Activated B cell treated with CpG ODN at 0.5 μM for 24 hours (primary cell): Measurements from ENCODE around the gene PRDM16. TPM values are rescaled to one million over a fixed set of nuclear protein-coding genes. Genes with fewer than 3 reads are reported as not detected.

ENCODE experiments used
- ATAC-seq: fragments of 200-7000 bp; cut with Tn5 transposase; one replicate; pipeline ENCODE4 v1.10.0; 2021; ENCODE audit warnings: low read depth, mild to moderate bottlenecking, moderate library complexity
- CTCF ChIA-PET: fragments of 350-600 bp; sonication (Branson Sonifier 250); formaldehyde crosslinking; loops from one replicate; lab custom pipeline; 2021; ENCODE audit warnings: antibody characterized with exemption; lab: Charles Lee
- POLR2A ChIA-PET: fragments of 350-600 bp; sonication (Branson Sonifier 250); formaldehyde crosslinking; loops from one replicate; lab custom pipeline; 2021; ENCODE audit warnings: antibody characterized with exemption; lab: Charles Lee
- DNase-seq: peaks from one replicate; pipeline ENCODE4 v3.0.0; 2022
- H3K27ac Mint-ChIP-seq: one replicate; pipeline ENCODE4 v1.8.0; 2020; ENCODE audit warnings: mixed read lengths
- H3K27me3 Mint-ChIP-seq: one replicate; pipeline ENCODE4 v1.8.0; 2021; ENCODE audit warnings: mixed read lengths
- H3K36me3 Mint-ChIP-seq: one replicate; pipeline ENCODE4 v1.8.0; 2021; ENCODE audit warnings: low read depth, mixed read lengths
- H3K4me1 Mint-ChIP-seq: one replicate; pipeline ENCODE4 v1.8.0; 2021; ENCODE audit warnings: mixed read lengths
- H3K4me3 Mint-ChIP-seq: one replicate; pipeline ENCODE4 v1.8.0; 2020; ENCODE audit warnings: mild to moderate bottlenecking, mixed read lengths
- H3K9me3 Mint-ChIP-seq: one replicate; pipeline ENCODE4 v1.8.0; 2020; ENCODE audit warnings: mixed read lengths
- intact Hi-C: fragments of 100-400 bp; cut with micrococcal nuclease; formaldehyde crosslinking; loops from one replicate; pipeline ENCODE4 v1.15.1; 2024
- total RNA-seq: library from RNA; stranded (reverse); gene quantifications from 2 replicates; pipeline ENCODE4 v1.2.3, GENCODE V29; 2022
- TF ChIP-seq, protein P1 (sequence below): fragments of 200-600 bp; IDR thresholded peaks from one replicate; pipeline ENCODE4 v1.8.0; 2022; ENCODE audit warnings: antibody characterized with exemption, mild to moderate bottlenecking

The PRDM16 gene
- total RNA-seq, 1 donor from 2014 or later, result not detected

DNA sequence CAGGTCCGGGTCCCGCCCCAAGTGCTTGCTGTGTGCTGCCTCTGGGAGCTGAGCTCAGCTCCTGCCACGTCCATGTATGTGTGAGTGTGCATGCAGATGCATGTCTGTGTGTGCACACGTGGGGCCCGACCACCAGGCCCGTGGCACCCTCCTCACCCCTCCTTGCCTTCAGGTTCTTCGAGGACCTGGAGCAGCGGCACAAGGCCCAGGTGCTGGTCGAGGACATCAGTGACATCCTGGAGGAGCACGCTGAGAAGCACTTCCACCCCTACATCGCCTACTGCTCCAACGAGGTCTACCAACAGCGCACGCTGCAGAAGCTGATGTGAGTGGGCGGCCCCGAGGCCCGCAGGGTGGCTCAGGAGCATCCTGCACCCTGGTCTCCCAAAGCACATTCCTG lies 403.9 kb downstream of the PRDM16 start:
- H3K9me3 Mint-ChIP-seq, result no peaks in the 10 kb centered on the region
- TF ChIP-seq, protein P1, sequence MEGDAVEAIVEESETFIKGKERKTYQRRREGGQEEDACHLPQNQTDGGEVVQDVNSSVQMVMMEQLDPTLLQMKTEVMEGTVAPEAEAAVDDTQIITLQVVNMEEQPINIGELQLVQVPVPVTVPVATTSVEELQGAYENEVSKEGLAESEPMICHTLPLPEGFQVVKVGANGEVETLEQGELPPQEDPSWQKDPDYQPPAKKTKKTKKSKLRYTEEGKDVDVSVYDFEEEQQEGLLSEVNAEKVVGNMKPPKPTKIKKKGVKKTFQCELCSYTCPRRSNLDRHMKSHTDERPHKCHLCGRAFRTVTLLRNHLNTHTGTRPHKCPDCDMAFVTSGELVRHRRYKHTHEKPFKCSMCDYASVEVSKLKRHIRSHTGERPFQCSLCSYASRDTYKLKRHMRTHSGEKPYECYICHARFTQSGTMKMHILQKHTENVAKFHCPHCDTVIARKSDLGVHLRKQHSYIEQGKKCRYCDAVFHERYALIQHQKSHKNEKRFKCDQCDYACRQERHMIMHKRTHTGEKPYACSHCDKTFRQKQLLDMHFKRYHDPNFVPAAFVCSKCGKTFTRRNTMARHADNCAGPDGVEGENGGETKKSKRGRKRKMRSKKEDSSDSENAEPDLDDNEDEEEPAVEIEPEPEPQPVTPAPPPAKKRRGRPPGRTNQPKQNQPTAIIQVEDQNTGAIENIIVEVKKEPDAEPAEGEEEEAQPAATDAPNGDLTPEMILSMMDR, result no peak
- ATAC-seq (no peak), DNase-seq (no peak)
- H3K27ac Mint-ChIP-seq, result no peak overlapping the region
- no peak overlapping the region for H3K4me3 Mint-ChIP-seq
- H3K4me1 Mint-ChIP-seq, result no peaks in the 10 kb centered on the region
- CTCF ChIA-PET, result no interaction called here
- no peaks in the 10 kb centered on the region for H3K27me3 Mint-ChIP-seq
- intact Hi-C loops, result no loop called here
- no peaks in the 10 kb centered on the region for H3K36me3 Mint-ChIP-seq
- POLR2A ChIA-PET, result no interaction called here

DNA sequence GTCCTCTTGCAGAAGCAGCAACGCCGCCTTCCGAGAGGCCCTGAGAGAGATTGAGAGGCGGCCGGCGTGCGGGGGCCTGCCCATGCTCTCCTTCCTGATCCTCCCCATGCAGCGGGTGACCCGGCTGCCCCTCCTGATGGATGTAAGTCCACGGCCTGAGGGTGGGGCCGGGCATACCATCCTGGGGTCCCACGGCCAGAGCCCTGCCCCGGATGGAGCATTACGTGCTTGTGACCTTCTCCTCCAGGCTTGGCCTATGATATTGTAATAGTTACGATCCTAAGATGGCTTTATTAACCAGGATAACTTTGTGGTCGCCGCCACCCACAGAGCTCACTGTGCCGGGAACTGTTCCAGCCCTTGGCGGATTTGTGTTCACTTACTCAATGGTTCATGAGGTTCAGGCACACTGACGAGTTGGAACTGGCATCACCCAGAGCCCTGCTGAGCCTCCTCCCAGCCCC lies 404.4 kb downstream of the PRDM16 start:
- no peak for DNase-seq
- no peaks in the 10 kb centered on the region for H3K27me3 Mint-ChIP-seq
- no peak overlapping the region for H3K27ac Mint-ChIP-seq
- H3K4me1 Mint-ChIP-seq, result no peaks in the 10 kb centered on the region
- CTCF ChIA-PET, result no interaction called here
- no peaks in the 10 kb centered on the region for H3K36me3 Mint-ChIP-seq
- POLR2A ChIA-PET, result no interaction called here
- TF ChIP-seq, protein P1, result no peak
- intact Hi-C loops, result no loop called here
- no peaks in the 10 kb centered on the region for H3K9me3 Mint-ChIP-seq
- ATAC-seq, result no peak
- H3K4me3 Mint-ChIP-seq, result no peak overlapping the region

DNA sequence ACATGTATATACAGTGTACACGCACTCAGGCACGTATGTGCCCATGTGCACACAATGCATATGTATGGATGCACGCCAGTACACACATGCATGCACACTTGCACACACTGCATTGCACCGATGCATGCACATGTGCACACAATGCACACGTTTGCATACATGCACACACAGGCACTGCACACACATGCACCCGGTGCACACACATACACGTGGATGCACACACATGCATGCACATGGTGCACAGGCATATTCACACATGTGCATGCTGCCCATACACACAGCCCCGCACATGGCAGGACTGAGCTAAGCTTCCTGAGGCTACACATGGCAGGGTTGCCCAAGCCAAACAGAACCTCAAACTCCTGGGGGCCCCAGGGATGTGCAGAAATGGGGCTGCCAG lies 405.0 kb downstream of the PRDM16 start:
- POLR2A ChIA-PET, result no interaction called here
- intact Hi-C loops, result no loop called here

DNA sequence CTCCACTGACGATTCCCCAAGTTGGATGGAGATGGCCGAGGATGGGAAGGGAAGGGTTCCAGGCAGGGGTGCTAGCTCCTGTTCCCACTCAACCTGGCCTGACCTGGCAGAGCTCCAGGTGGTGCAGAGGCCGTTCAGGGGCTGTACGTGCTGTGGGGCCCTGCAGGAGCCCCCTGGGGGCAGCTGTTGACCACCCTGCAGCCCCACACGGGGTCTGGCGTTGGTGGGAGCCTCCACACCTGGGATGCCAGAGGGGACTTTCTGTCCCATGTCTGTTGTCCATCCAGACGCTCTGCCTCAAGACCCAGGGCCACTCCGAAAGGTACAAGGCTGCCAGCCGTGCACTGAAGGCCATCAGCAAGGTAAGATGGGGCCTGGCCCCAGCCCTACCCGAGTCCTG lies 405.4 kb downstream of the PRDM16 start:
- DNase-seq (no peak), ATAC-seq (no peak)
- ChIA-PET CTCF (no interaction called here), POLR2A (no interaction called here)
- TF ChIP-seq, protein P1, result no peak
- H3K27me3 Mint-ChIP-seq, result no peaks in the 10 kb centered on the region
- no peaks in the 10 kb centered on the region for H3K4me1 Mint-ChIP-seq
- intact Hi-C loops, result no loop called here
- no peak overlapping the region for H3K4me3 Mint-ChIP-seq
- H3K27ac Mint-ChIP-seq, result no peak overlapping the region
- no peaks in the 10 kb centered on the region for H3K36me3 Mint-ChIP-seq
- no peaks in the 10 kb centered on the region for H3K9me3 Mint-ChIP-seq

More for the DNA sequence above, 405.0 kb downstream of the PRDM16 start:
- Mint-ChIP-seq H3K27ac (no peak overlapping the region), H3K9me3 (no peaks in the 10 kb centered on the region), H3K4me3 (no peak overlapping the region), H3K27me3 (no peaks in the 10 kb centered on the region), H3K4me1 (no peaks in the 10 kb centered on the region), H3K36me3 (no peaks in the 10 kb centered on the region)
- DNase-seq, result no peak
- no peak for ATAC-seq
- CTCF ChIA-PET, result no interaction called here
- TF ChIP-seq, protein P1, result no peak

DNA sequence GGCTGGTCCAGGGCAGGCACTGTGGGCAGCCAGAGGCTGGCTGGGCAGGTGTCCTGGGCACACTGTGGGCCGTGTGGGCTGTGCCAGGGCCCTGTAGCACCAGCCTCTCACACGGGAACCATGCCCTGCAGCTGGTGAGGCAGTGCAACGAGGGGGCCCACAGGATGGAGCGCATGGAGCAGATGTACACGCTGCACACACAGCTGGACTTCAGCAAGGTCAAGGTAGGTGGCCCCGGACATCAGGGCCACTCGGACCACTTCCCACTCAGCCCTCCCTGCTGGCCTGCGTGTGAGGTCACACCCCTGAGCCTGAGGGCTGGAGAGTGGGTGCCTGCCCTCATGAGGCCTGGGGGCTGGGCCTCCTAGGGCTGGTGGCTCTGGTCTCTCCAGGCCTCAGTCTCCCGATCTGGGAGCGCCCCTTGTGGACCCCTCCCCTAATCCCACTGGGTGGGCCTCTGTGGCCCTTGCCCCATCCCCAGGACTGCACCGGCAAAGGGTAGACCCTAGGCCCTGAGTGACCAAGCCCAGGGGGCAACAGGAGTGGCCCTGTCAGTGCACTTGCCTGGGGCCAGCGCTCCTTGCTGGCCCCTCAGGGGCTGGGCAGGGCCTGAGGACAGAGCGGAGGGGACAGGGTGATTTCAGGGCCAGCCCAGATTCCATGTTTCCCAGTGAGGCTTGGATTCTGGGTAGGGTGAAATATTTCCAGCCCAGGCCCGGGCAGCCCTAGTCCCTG lies 407.0 kb downstream of the PRDM16 start:
- Mint-ChIP-seq H3K27ac (no peak overlapping the region), H3K36me3 (no peaks in the 10 kb centered on the region), H3K4me1 (no peaks in the 10 kb centered on the region), H3K9me3 (no peaks in the 10 kb centered on the region), H3K27me3 (no peaks in the 10 kb centered on the region), H3K4me3 (no peak overlapping the region)
- ChIA-PET POLR2A (no interaction called here), CTCF (no interaction called here)
- DNase-seq (no peak), ATAC-seq (no peak)
- intact Hi-C loops, result no loop called here
- TF ChIP-seq, protein P1, result no peak
